Prostate gland (tissue), 2 donors: ENCODE data around the gene BCAN. TPM values are rescaled to one million over a fixed set of nuclear protein-coding genes. Genes with fewer than 3 reads are reported as not detected.

Experiments used
- DNase-seq: peaks from one replicate; pipeline ENCODE4 v3.0.0-alpha.2; 2019; ENCODE audit warnings: low spot score
- H3K27ac ChIP-seq, 2 donors: fragments of 200-600 bp; sonication (generic); 2 replicates each; pipeline ENCODE4 v1.5.1; 2017 to 2019
- H3K27me3 ChIP-seq: fragments of 200-600 bp; sonication (generic); replicated peaks from 2 replicates; pipeline ENCODE4 v1.5.1; 2019; ENCODE audit not compliant: insufficient read depth
- H3K36me3 ChIP-seq, 2 donors: fragments of 200-600 bp; sonication (generic); 1 replicate in 1 of 2; 2 replicates in 1 of 2; pipeline versions ENCODE4 v1.5.1 to v1.8.1; 2017 to 2019
- H3K4me1 ChIP-seq: fragments of 200-600 bp; sonication (generic); replicated peaks from 2 replicates; pipeline ENCODE4 v1.5.1; 2019
- H3K4me3 ChIP-seq, 2 donors: fragments of 200-600 bp; sonication (generic); 2 replicates each; pipeline ENCODE4 v1.5.1; 2017 to 2019
- H3K9me3 ChIP-seq: fragments of 200-600 bp; sonication (generic); 2 replicates; pipeline ENCODE4 v1.5.1; 2017
- CTCF ChIP-seq, 4 experiments: fragments of 200-600 bp in 2 of 4; fragments of 450-650 bp in 2 of 4; sonication (generic) in 2 of 4; IDR thresholded peaks; 1 replicate in 3 of 4; 2 replicates in 1 of 4; pipeline ENCODE4 v1.5.1; 2016 to 2019; ENCODE audit warnings: antibody characterized with exemption in 4 of 4, mild to moderate bottlenecking in 2 of 4, moderate library complexity in 2 of 4
- POLR2A ChIP-seq: fragments of 450-650 bp; IDR thresholded peaks from one replicate; pipeline ENCODE4 v1.6.1; 2016; ENCODE audit warnings: antibody characterized with exemption, mild to moderate bottlenecking
- POLR2AphosphoS5 ChIP-seq: sonication (generic); formaldehyde crosslinking; IDR thresholded peaks from one replicate; pipeline ENCODE4 v1.6.1; 2017; ENCODE audit warnings: antibody characterized with exemption
- WGBS: methylation state at CpG from one replicate; pipeline ENCODE4 v1.1.5; 2018; 5-methylcytosine and 5-hydroxymethylcytosine counted together
- intact Hi-C: fragments of 100-400 bp; cut with DNase I; formaldehyde crosslinking; loops from one replicate; pipeline ENCODE4 v1.14.2; 2022
- total RNA-seq, 2 donors: library from RNA; depleted of rRNA; stranded (reverse); fragments of >200 nt; gene quantifications; one replicate each; pipeline ENCODE4 v1.1.0, GENCODE V29; 2016

Gene BCAN
- total RNA-seq, 2 donors from 2014 or later = 4.9 TPM; not detected in 1

- 3% methylated on average over 51 of the region's 87 CpGs for WGBS
- Histone ChIP-seq H3K4me1 (peaks cover 7% of the 10 kb centered on the region), H3K27ac (peak overlapping the region; percentile 58 to 71), H3K27me3 (peaks cover 10% of the 10 kb centered on the region), H3K4me3 (peak overlapping the region; percentile 25 to 29), H3K9me3 (no peaks in the 10 kb centered on the region), H3K36me3 (no peaks in the 10 kb centered on the region)
- intact Hi-C loops = loop anchor here (5.0 kb wide), 1 partner anchor 37 kb away; no protein-coding TSS in a partner anchor
- TF ChIP-seq POLR2A (no peak), CTCF (IDR thresholded peaks at IDR 0.05) (peak in 2 of 4 experiments; percentile 27 to 41)
- no peak for DNase-seq
Measured at GRCh38 chr1:156623946-156624813, 17.7 kb upstream of the BCAN start.

GRCh38 chr1:156624814-156625435 is 17.0 kb upstream of the BCAN start:
- peaks cover 10% of the 10 kb centered on the region for H3K27me3 ChIP-seq
- H3K36me3 ChIP-seq = no peaks in the 10 kb centered on the region
- H3K9me3 ChIP-seq = no peaks in the 10 kb centered on the region
- peak overlapping the region; percentile 58 to 71 for H3K27ac ChIP-seq
- H3K4me1 ChIP-seq = peaks cover 7% of the 10 kb centered on the region
- WGBS = 2% methylated on average over 52 of the region's 55 CpGs
- intact Hi-C loops = loop anchor here (5.0 kb wide), 1 partner anchor 38 kb away; no protein-coding TSS in a partner anchor
- H3K4me3 ChIP-seq = peak overlapping the region; percentile 25 to 29
- no peak for DNase-seq
- TF ChIP-seq CTCF (IDR thresholded peaks at IDR 0.05) = no peak

- intact Hi-C loops = loop anchor here (1.0 kb wide), 1 partner anchor 32 kb away; no protein-coding TSS in a partner anchor
- Histone ChIP-seq H3K4me1 (peaks cover 7% of the 10 kb centered on the region), H3K27ac (peak overlapping the region; percentile 58 to 71), H3K4me3 (peak overlapping the region; percentile 25 to 29), H3K27me3 (peaks cover 10% of the 10 kb centered on the region), H3K9me3 (no peaks in the 10 kb centered on the region), H3K36me3 (no peaks in the 10 kb centered on the region)
- no peak for DNase-seq
- TF ChIP-seq POLR2A (no peak), POLR2AphosphoS5 (peak; percentile 3), CTCF (IDR thresholded peaks at IDR 0.05) (peak; percentile 34 to 80 (median 74))
- under 1% methylated on average over 31 of the region's 45 CpGs for WGBS
Measured at GRCh38 chr1:156625436-156626078, 16.4 kb upstream of the BCAN start.

- intact Hi-C loops = loop anchor here (1.0 kb wide), 1 partner anchor 31 kb away; no protein-coding TSS in a partner anchor
- no peak for DNase-seq
- Histone ChIP-seq H3K36me3 (no peaks in the 10 kb centered on the region), H3K9me3 (no peaks in the 10 kb centered on the region), H3K27ac (no peak overlapping the region), H3K27me3 (peaks cover 10% of the 10 kb centered on the region), H3K4me3 (no peak overlapping the region), H3K4me1 (peaks cover 7% of the 10 kb centered on the region)
- TF ChIP-seq CTCF (IDR thresholded peaks at IDR 0.05) = peak in 1 of 4 experiments; percentile 7
- no peak for TF ChIP-seq POLR2AphosphoS5
- WGBS = 38% methylated on average over 4 of the region's 4 CpGs
Measured at GRCh38 chr1:156626079-156626438, 15.9 kb upstream of the BCAN start.
